Memory B cell (primary cell): ENCODE results near the gene GPR61.
A peak's percentile ranks its signal among the peaks of the same experiment; 100 is the strongest.

Experiments
- ATAC-seq: fragments of 150-1000 bp; cut with Tn5 transposase; 2 replicates; pipeline ENCODE4 v1.10.0; 2021; ENCODE audit warnings: low read depth, mild to moderate bottlenecking, moderate library complexity
- DNase-seq, 2 donors: peaks; one replicate each; pipeline ENCODE4 v3.0.0; 2022; ENCODE audit warnings: low spot score in 2 of 2
- H3K27ac Mint-ChIP-seq: one replicate; pipeline ENCODE4 v1.8.0; 2022; ENCODE audit warnings: mild to moderate bottlenecking, moderate library complexity, mixed read lengths
- H3K27me3 Mint-ChIP-seq: one replicate; pipeline ENCODE4 v1.8.0; 2022; ENCODE audit warnings: mixed read lengths
- H3K36me3 Mint-ChIP-seq: one replicate; pipeline ENCODE4 v1.8.0; 2022; ENCODE audit warnings: mild to moderate bottlenecking, mixed read lengths
- H3K4me1 Mint-ChIP-seq: one replicate; pipeline ENCODE4 v1.8.0; 2022; ENCODE audit warnings: mixed read lengths
- H3K4me3 Mint-ChIP-seq: one replicate; pipeline ENCODE4 v1.8.0; 2022; ENCODE audit warnings: mild to moderate bottlenecking, moderate library complexity, mixed read lengths
- H3K9me3 Mint-ChIP-seq: one replicate; pipeline ENCODE4 v1.8.0; 2022; ENCODE audit warnings: mixed read lengths

Gene GPR61

GRCh38 chr1:109521002-109521951, 18.4 kb upstream of the GPR61 start:
- Mint-ChIP-seq H3K4me3 (no peak overlapping the region), H3K27ac (no peak overlapping the region), H3K27me3 (peaks cover 8% of the 10 kb centered on the region), H3K4me1 (no peaks in the 10 kb centered on the region), H3K9me3 (no peaks in the 10 kb centered on the region), H3K36me3 (no peaks in the 10 kb centered on the region)
- DNase-seq (no peak), ATAC-seq (no peak)

- Mint-ChIP-seq H3K4me1 (no peaks in the 10 kb centered on the region), H3K27ac (no peak overlapping the region), H3K36me3 (no peaks in the 10 kb centered on the region), H3K4me3 (no peak overlapping the region), H3K9me3 (no peaks in the 10 kb centered on the region), H3K27me3 (peaks cover 7% of the 10 kb centered on the region)
- ATAC-seq = no peak
- DNase-seq = no peak
Measured at GRCh38 chr1:109522026-109522425, 17.6 kb upstream of the GPR61 start.

- Mint-ChIP-seq H3K27ac (no peak overlapping the region), H3K27me3 (peaks cover 9% of the 10 kb centered on the region), H3K4me1 (no peaks in the 10 kb centered on the region), H3K4me3 (no peak overlapping the region), H3K36me3 (no peaks in the 10 kb centered on the region), H3K9me3 (no peaks in the 10 kb centered on the region)
- DNase-seq (no peak), ATAC-seq (no peak)
Measured at GRCh38 chr1:109523706-109524105, 16.0 kb upstream of the GPR61 start.

GRCh38 chr1:109527098-109527811, 12.4 kb upstream of the GPR61 start:
- DNase-seq (no peak), ATAC-seq (peak; percentile 68)
- H3K4me3 Mint-ChIP-seq = no peak overlapping the region
- peaks cover 6% of the 10 kb centered on the region for H3K27me3 Mint-ChIP-seq
- no peak overlapping the region for H3K27ac Mint-ChIP-seq
- no peaks in the 10 kb centered on the region for H3K36me3 Mint-ChIP-seq
- H3K4me1 Mint-ChIP-seq = no peaks in the 10 kb centered on the region
- H3K9me3 Mint-ChIP-seq = no peaks in the 10 kb centered on the region

- no peak for DNase-seq
- Mint-ChIP-seq H3K27ac (no peak overlapping the region), H3K36me3 (no peaks in the 10 kb centered on the region), H3K4me3 (no peak overlapping the region), H3K9me3 (no peaks in the 10 kb centered on the region), H3K27me3 (peaks cover 6% of the 10 kb centered on the region), H3K4me1 (peaks cover 3% of the 10 kb centered on the region)
- no peak for ATAC-seq
Measured at GRCh38 chr1:109527846-109528695, 11.6 kb upstream of the GPR61 start.

GRCh38 chr1:109528712-109529111, 11.0 kb upstream of the GPR61 start:
- Mint-ChIP-seq H3K36me3 (no peaks in the 10 kb centered on the region), H3K4me1 (peaks cover 3% of the 10 kb centered on the region), H3K27ac (no peak overlapping the region), H3K9me3 (no peaks in the 10 kb centered on the region), H3K4me3 (no peak overlapping the region), H3K27me3 (peaks cover 6% of the 10 kb centered on the region)
- ATAC-seq (no peak), DNase-seq (no peak)

- ATAC-seq (no peak), DNase-seq (no peak)
- peaks cover 6% of the 10 kb centered on the region for H3K27me3 Mint-ChIP-seq
- no peaks in the 10 kb centered on the region for H3K36me3 Mint-ChIP-seq
- H3K27ac Mint-ChIP-seq = no peak overlapping the region
- H3K4me1 Mint-ChIP-seq = peaks cover 3% of the 10 kb centered on the region
- no peaks in the 10 kb centered on the region for H3K9me3 Mint-ChIP-seq
- no peak overlapping the region for H3K4me3 Mint-ChIP-seq
Measured at GRCh38 chr1:109529881-109530456, 9.7 kb upstream of the GPR61 start.

GRCh38 chr1:109530457-109531087, 9.1 kb upstream of the GPR61 start:
- H3K36me3 Mint-ChIP-seq = no peaks in the 10 kb centered on the region
- H3K27me3 Mint-ChIP-seq = peaks cover 4% of the 10 kb centered on the region
- peak overlapping the region; percentile 22 for H3K4me3 Mint-ChIP-seq
- DNase-seq (no peak), ATAC-seq (no peak)
- H3K27ac Mint-ChIP-seq = no peak overlapping the region
- H3K4me1 Mint-ChIP-seq = peaks cover 3% of the 10 kb centered on the region
- no peaks in the 10 kb centered on the region for H3K9me3 Mint-ChIP-seq

GRCh38 chr1:109531380-109531779, 8.3 kb upstream of the GPR61 start:
- H3K9me3 Mint-ChIP-seq = no peaks in the 10 kb centered on the region
- H3K27ac Mint-ChIP-seq = no peak overlapping the region
- H3K27me3 Mint-ChIP-seq = peaks cover 2% of the 10 kb centered on the region
- H3K36me3 Mint-ChIP-seq = no peaks in the 10 kb centered on the region
- DNase-seq (no peak), ATAC-seq (no peak)
- peak overlapping the region; percentile 27 for H3K4me3 Mint-ChIP-seq
- peaks cover 3% of the 10 kb centered on the region for H3K4me1 Mint-ChIP-seq

- DNase-seq = no peak
- Mint-ChIP-seq H3K4me1 (peaks cover 3% of the 10 kb centered on the region), H3K27ac (no peak overlapping the region), H3K36me3 (no peaks in the 10 kb centered on the region), H3K27me3 (peaks cover 2% of the 10 kb centered on the region), H3K4me3 (peak overlapping the region; percentile 77), H3K9me3 (no peaks in the 10 kb centered on the region)
- no peak for ATAC-seq
Measured at GRCh38 chr1:109531826-109532364, 7.8 kb upstream of the GPR61 start.

- H3K9me3 Mint-ChIP-seq = no peaks in the 10 kb centered on the region
- no peaks in the 10 kb centered on the region for H3K36me3 Mint-ChIP-seq
- DNase-seq (peak; percentile 90 to 92), ATAC-seq (peak; percentile 86)
- peak overlapping the region; percentile 77 for H3K4me3 Mint-ChIP-seq
- peaks cover 2% of the 10 kb centered on the region for H3K27me3 Mint-ChIP-seq
- H3K27ac Mint-ChIP-seq = peak overlapping the region; percentile 21
- H3K4me1 Mint-ChIP-seq = peaks cover 3% of the 10 kb centered on the region
Measured at GRCh38 chr1:109532365-109533136, 7.1 kb upstream of the GPR61 start.

GRCh38 chr1:109534307-109534858, 5.3 kb upstream of the GPR61 start:
- H3K27me3 Mint-ChIP-seq = no peaks in the 10 kb centered on the region
- DNase-seq = no peak
- no peak for ATAC-seq
- no peak overlapping the region for H3K4me3 Mint-ChIP-seq
- H3K36me3 Mint-ChIP-seq = no peaks in the 10 kb centered on the region
- no peaks in the 10 kb centered on the region for H3K9me3 Mint-ChIP-seq
- H3K27ac Mint-ChIP-seq = no peak overlapping the region
- H3K4me1 Mint-ChIP-seq = peaks cover 3% of the 10 kb centered on the region
